ENCODE data around the gene DHRS13.
"Not testable (repeated sequence)": the region's sequence is repeated elsewhere in the genome, so short reads cannot be mapped to it uniquely, and the experiment has no call there.

DHRS13 gene

GRCh38 chr17:28906276-28906675, 3.4 kb upstream of the DHRS13 start:
- H3K27ac ChIP-seq (ENCODE audit: low read depth in 2 of 2, low read length in 2 of 2), result no peak overlapping the region

GRCh38 chr17:28904800-28905199, 1.9 kb upstream of the DHRS13 start:
- no peaks in the 10 kb centered on the region for H3K27me3 ChIP-seq (ENCODE audit: control insufficient read depth in 2 of 2, insufficient read depth in 2 of 2, low read length in 2 of 2)
- no peaks in the 10 kb centered on the region for H3K9me3 ChIP-seq (ENCODE audit: control insufficient read depth in 2 of 2, low read length in 2 of 2)
- H3K36me3 ChIP-seq (ENCODE audit: control insufficient read depth in 2 of 2, insufficient read depth in 2 of 2, low read length in 2 of 2), result peaks cover 31 to 33% of the 10 kb centered on the region in 2 donors
- H3K4me1 ChIP-seq (ENCODE audit: control insufficient read depth in 2 of 2, insufficient read depth in 2 of 2, low read length in 2 of 2), result peaks cover 22 to 25% of the 10 kb centered on the region in 2 donors
- no peak overlapping the region for H3K27ac ChIP-seq (ENCODE audit: low read depth in 2 of 2, low read length in 2 of 2)
- no peak overlapping the region for H3K4me3 ChIP-seq (ENCODE audit: low read length in 2 of 2)
- H3K9ac ChIP-seq (ENCODE audit: low read depth in 1 of 2, low read length in 2 of 2), result no peak overlapping the region

More at GRCh38 chr17:28906276-28906675, 3.4 kb upstream of the DHRS13 start:
- Histone ChIP-seq H3K9me3 (ENCODE audit: control insufficient read depth in 2 of 2, low read length in 2 of 2) (no peaks in the 10 kb centered on the region), H3K27me3 (ENCODE audit: control insufficient read depth in 2 of 2, insufficient read depth in 2 of 2, low read length in 2 of 2) (no peaks in the 10 kb centered on the region), H3K4me3 (ENCODE audit: low read length in 2 of 2) (no peak overlapping the region), H3K4me1 (ENCODE audit: control insufficient read depth in 2 of 2, insufficient read depth in 2 of 2, low read length in 2 of 2) (peaks cover 22 to 25% of the 10 kb centered on the region in 2 donors), H3K36me3 (ENCODE audit: control insufficient read depth in 2 of 2, insufficient read depth in 2 of 2, low read length in 2 of 2) (peaks cover 46 to 47% of the 10 kb centered on the region in 2 donors), H3K9ac (ENCODE audit: low read depth in 1 of 2, low read length in 2 of 2) (no peak overlapping the region)

GRCh38 chr17:28903546-28903841, 615 bp upstream of the DHRS13 start:
- not testable (repeated sequence) for H3K9me3 ChIP-seq (ENCODE audit: control insufficient read depth in 2 of 2, low read length in 2 of 2); H3K9ac ChIP-seq (ENCODE audit: low read depth in 1 of 2, low read length in 2 of 2); H3K27me3 ChIP-seq (ENCODE audit: control insufficient read depth in 2 of 2, insufficient read depth in 2 of 2, low read length in 2 of 2)
- Histone ChIP-seq H3K4me3 (ENCODE audit: low read length in 2 of 2) (peak overlapping the region in 1 of 2 donors; percentile 57), H3K27ac (ENCODE audit: low read depth in 2 of 2, low read length in 2 of 2) (peak overlapping the region in 1 of 2 donors; percentile 85), H3K4me1 (ENCODE audit: control insufficient read depth in 2 of 2, insufficient read depth in 2 of 2, low read length in 2 of 2) (peaks cover 22 to 25% of the 10 kb centered on the region in 2 donors), H3K36me3 (ENCODE audit: control insufficient read depth in 2 of 2, insufficient read depth in 2 of 2, low read length in 2 of 2) (peaks cover 21 to 23% of the 10 kb centered on the region in 2 donors)

- H3K9ac ChIP-seq (ENCODE audit: low read depth in 1 of 2, low read length in 2 of 2), result peak overlapping the region; percentile 72 to 74
- H3K27ac ChIP-seq (ENCODE audit: low read depth in 2 of 2, low read length in 2 of 2), result peak overlapping the region; percentile 70 to 85
- peaks cover 23 to 26% of the 10 kb centered on the region in 2 donors for H3K4me1 ChIP-seq (ENCODE audit: control insufficient read depth in 2 of 2, insufficient read depth in 2 of 2, low read length in 2 of 2)
- no peaks in the 10 kb centered on the region for H3K27me3 ChIP-seq (ENCODE audit: control insufficient read depth in 2 of 2, insufficient read depth in 2 of 2, low read length in 2 of 2)
- peaks cover 11 to 12% of the 10 kb centered on the region in 2 donors for H3K36me3 ChIP-seq (ENCODE audit: control insufficient read depth in 2 of 2, insufficient read depth in 2 of 2, low read length in 2 of 2)
- peak overlapping the region; percentile 65 to 82 for H3K4me3 ChIP-seq (ENCODE audit: low read length in 2 of 2)
- no peaks in the 10 kb centered on the region for H3K9me3 ChIP-seq (ENCODE audit: control insufficient read depth in 2 of 2, low read length in 2 of 2)
Measured at GRCh38 chr17:28901866-28902818, 737 bp downstream of the DHRS13 start.

- no peaks in the 10 kb centered on the region for H3K27me3 ChIP-seq (ENCODE audit: control insufficient read depth in 2 of 2, insufficient read depth in 2 of 2, low read length in 2 of 2)
- H3K36me3 ChIP-seq (ENCODE audit: control insufficient read depth in 2 of 2, insufficient read depth in 2 of 2, low read length in 2 of 2), result peaks cover 2 to 5% of the 10 kb centered on the region in 2 donors
- H3K9me3 ChIP-seq (ENCODE audit: control insufficient read depth in 2 of 2, low read length in 2 of 2), result no peaks in the 10 kb centered on the region
- H3K4me1 ChIP-seq (ENCODE audit: control insufficient read depth in 2 of 2, insufficient read depth in 2 of 2, low read length in 2 of 2), result peaks cover 26 to 32% of the 10 kb centered on the region in 2 donors
- peak overlapping the region in 1 of 2 donors; percentile 82 for H3K4me3 ChIP-seq (ENCODE audit: low read length in 2 of 2)
- no peak overlapping the region for H3K27ac ChIP-seq (ENCODE audit: low read depth in 2 of 2, low read length in 2 of 2)
- peak overlapping the region in 1 of 2 donors; percentile 35 for H3K9ac ChIP-seq (ENCODE audit: low read depth in 1 of 2, low read length in 2 of 2)
Measured at GRCh38 chr17:28900986-28901726, 1.7 kb downstream of the DHRS13 start.

GRCh38 chr17:28899212-28899815, 3.6 kb downstream of the DHRS13 start:
- H3K27me3 ChIP-seq (ENCODE audit: control insufficient read depth in 2 of 2, insufficient read depth in 2 of 2, low read length in 2 of 2), result no peaks in the 10 kb centered on the region
- no peaks in the 10 kb centered on the region for H3K36me3 ChIP-seq (ENCODE audit: control insufficient read depth in 2 of 2, insufficient read depth in 2 of 2, low read length in 2 of 2)
- no peak overlapping the region for H3K27ac ChIP-seq (ENCODE audit: low read depth in 2 of 2, low read length in 2 of 2)
- H3K9ac ChIP-seq (ENCODE audit: low read depth in 1 of 2, low read length in 2 of 2), result no peak overlapping the region
- no peaks in the 10 kb centered on the region for H3K9me3 ChIP-seq (ENCODE audit: control insufficient read depth in 2 of 2, low read length in 2 of 2)
- no peak overlapping the region for H3K4me3 ChIP-seq (ENCODE audit: low read length in 2 of 2)
- peaks cover 31 to 32% of the 10 kb centered on the region in 2 donors for H3K4me1 ChIP-seq (ENCODE audit: control insufficient read depth in 2 of 2, insufficient read depth in 2 of 2, low read length in 2 of 2)

GRCh38 chr17:28898527-28898955, 4.3 kb downstream of the DHRS13 start:
- Histone ChIP-seq H3K27ac (ENCODE audit: low read depth in 2 of 2, low read length in 2 of 2) (no peak overlapping the region), H3K4me3 (ENCODE audit: low read length in 2 of 2) (no peak overlapping the region), H3K9me3 (ENCODE audit: control insufficient read depth in 2 of 2, low read length in 2 of 2) (no peaks in the 10 kb centered on the region), H3K27me3 (ENCODE audit: control insufficient read depth in 2 of 2, insufficient read depth in 2 of 2, low read length in 2 of 2) (no peaks in the 10 kb centered on the region), H3K9ac (ENCODE audit: low read depth in 1 of 2, low read length in 2 of 2) (no peak overlapping the region), H3K36me3 (ENCODE audit: control insufficient read depth in 2 of 2, insufficient read depth in 2 of 2, low read length in 2 of 2) (no peaks in the 10 kb centered on the region), H3K4me1 (ENCODE audit: control insufficient read depth in 2 of 2, insufficient read depth in 2 of 2, low read length in 2 of 2) (peaks cover 30 to 32% of the 10 kb centered on the region in 2 donors)

- Histone ChIP-seq H3K36me3 (ENCODE audit: control insufficient read depth in 2 of 2, insufficient read depth in 2 of 2, low read length in 2 of 2) (no peaks in the 10 kb centered on the region), H3K27me3 (ENCODE audit: control insufficient read depth in 2 of 2, insufficient read depth in 2 of 2, low read length in 2 of 2) (no peaks in the 10 kb centered on the region), H3K9ac (ENCODE audit: low read depth in 1 of 2, low read length in 2 of 2) (peak overlapping the region; percentile 89 to 96), H3K4me1 (ENCODE audit: control insufficient read depth in 2 of 2, insufficient read depth in 2 of 2, low read length in 2 of 2) (peaks cover 26 to 30% of the 10 kb centered on the region in 2 donors), H3K4me3 (ENCODE audit: low read length in 2 of 2) (peak overlapping the region; percentile 89 to 91), H3K9me3 (ENCODE audit: control insufficient read depth in 2 of 2, low read length in 2 of 2) (no peaks in the 10 kb centered on the region), H3K27ac (ENCODE audit: low read depth in 2 of 2, low read length in 2 of 2) (peak overlapping the region; percentile 82 to 90)
Measured at GRCh38 chr17:28897769-28898526, 4.9 kb downstream of the DHRS13 start.

GRCh38 chr17:28896884-28897768, 5.8 kb downstream of the DHRS13 start, which contains the start of gene FLOT2:
Gene FLOT2 (minus strand): TSS chr17:28897733. CDS start chr17:28897574, 159 bp downstream.
- peaks cover 30 to 32% of the 10 kb centered on the region in 2 donors for H3K4me1 ChIP-seq (ENCODE audit: control insufficient read depth in 2 of 2, insufficient read depth in 2 of 2, low read length in 2 of 2)
- H3K27ac ChIP-seq (ENCODE audit: low read depth in 2 of 2, low read length in 2 of 2), result peak within 1 kb of the TSS; percentile 82 to 90
- H3K4me3 ChIP-seq (ENCODE audit: low read length in 2 of 2), result peak within 1 kb of the TSS; percentile 89 to 91
- H3K36me3 ChIP-seq (ENCODE audit: control insufficient read depth in 2 of 2, insufficient read depth in 2 of 2, low read length in 2 of 2), result no peaks in the 10 kb centered on the region
- H3K27me3 ChIP-seq (ENCODE audit: control insufficient read depth in 2 of 2, insufficient read depth in 2 of 2, low read length in 2 of 2), result no peaks in the 10 kb centered on the region
- H3K9me3 ChIP-seq (ENCODE audit: control insufficient read depth in 2 of 2, low read length in 2 of 2), result no peaks in the 10 kb centered on the region
- H3K9ac ChIP-seq (ENCODE audit: low read depth in 1 of 2, low read length in 2 of 2), result peak within 1 kb of the TSS; percentile 89 to 96
